Measurements from ENCODE around the gene UNC5A. TPM values are rescaled to one million over a fixed set of nuclear protein-coding genes. Genes with fewer than 3 reads are reported as not detected.

The UNC5A gene
- total and polyA plus RNA-seq, 10 of the 15 experiments (the other 5 are each of a cell fraction or from before 2014, with no cell fraction given), result not detected

DNA sequence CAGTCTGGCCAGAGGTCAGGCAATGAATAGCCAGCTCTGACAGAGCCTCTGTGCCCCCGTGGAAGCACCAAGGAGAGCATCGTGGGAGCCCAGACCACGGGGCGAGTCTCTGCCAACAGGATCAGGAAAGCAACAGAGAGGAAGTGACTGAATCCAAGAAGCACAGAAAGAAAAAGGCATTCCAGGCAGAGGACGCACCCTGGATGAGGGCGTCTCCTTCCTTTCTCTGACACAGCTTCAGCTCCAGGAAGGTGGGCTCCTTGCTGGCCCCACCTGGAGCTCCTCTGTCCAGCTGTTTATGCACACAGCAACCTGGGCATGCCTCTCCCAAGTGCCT, 72.2 kb downstream of the UNC5A start (continued):
- no peak for TF ChIP-seq ESRRA (IDR thresholded peaks at IDR 0.05; ENCODE audit: low read length)

DNA sequence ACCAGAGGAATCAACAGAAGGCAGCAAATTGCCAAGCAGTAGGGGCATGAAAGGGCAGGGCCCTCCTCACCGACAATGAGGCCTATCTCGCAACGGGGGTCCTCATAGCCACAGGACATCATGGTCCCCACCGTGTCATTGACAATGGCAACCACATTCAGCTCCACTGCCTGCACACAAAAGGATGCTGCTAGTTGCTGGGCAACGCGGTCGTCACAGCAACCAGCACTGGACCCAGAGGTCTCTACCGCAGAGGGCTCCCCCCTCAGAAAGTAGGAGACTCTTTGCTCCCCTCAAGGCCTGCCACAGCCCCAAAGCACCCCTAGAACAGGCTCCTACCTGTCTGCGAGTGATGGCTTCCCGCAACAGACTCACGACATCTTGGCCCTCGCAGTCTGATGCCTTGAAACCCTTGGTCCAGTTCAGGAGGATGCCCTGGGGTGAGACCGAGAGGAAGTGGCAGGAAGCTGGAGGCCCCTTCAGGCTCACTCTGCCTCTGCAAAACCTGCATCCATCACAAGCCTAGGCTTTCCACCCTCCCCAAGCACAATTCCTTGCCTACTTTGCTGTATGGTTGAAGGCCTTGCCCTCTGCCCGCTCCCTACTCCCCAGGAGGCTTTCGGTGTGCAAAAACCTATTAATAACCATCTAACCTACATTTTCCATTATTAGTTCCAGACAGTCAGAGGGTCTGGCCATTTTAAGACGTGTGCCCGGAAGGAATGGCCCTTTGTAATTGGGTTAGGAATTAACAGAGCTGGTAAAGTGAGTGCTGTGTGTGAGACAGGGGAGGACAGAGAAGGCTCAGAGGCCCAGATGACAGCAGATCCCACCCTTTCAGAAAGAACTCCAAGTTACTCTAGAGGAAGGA, 73.6 kb downstream of the UNC5A start:
- FAIRE-seq, result no peak
- POLR2A ChIA-PET, result no interaction called here

More for the DNA sequence above, 73.6 kb downstream of the UNC5A start:
- no peaks in the 10 kb centered on the region for H3K9me3 ChIP-seq (replicated peaks; ENCODE audit: control insufficient read depth, insufficient read depth, low read length)
- H3K79me2 ChIP-seq (ENCODE audit: control insufficient read depth, insufficient read depth, low read length), result no peaks in the 10 kb centered on the region
- ChIA-PET RAD21 (ENCODE audit: unreplicated experiment) (interaction anchor here (0.6 kb wide), 1 partner anchor 190 kb away, joined by 3 read pairs; no protein-coding TSS in a partner anchor), CTCF (interaction anchor here (1.2 kb wide), 1 partner anchor 223 kb away, joined by 3 read pairs; no protein-coding TSS in a partner anchor), SMC1A (ENCODE audit: uncharacterized antibody, unreplicated experiment) (no interaction called here)
- intact Hi-C loops (cut with micrococcal nuclease; ENCODE audit: unreplicated experiment), result no loop called here
- in situ Hi-C loops (cut with MboI), result no loop called here
- no peak overlapping the region for H3K27ac ChIP-seq (ENCODE audit: control insufficient read depth, insufficient read depth)
- no peak overlapping the region for H2AFZ ChIP-seq (ENCODE audit: control insufficient read depth, low read depth, low read length)
- no peaks in the 10 kb centered on the region for H3K36me3 ChIP-seq (ENCODE audit: control insufficient read depth in 2 of 2, insufficient read depth in 2 of 2, low read length in 1 of 2)
- no peak overlapping the region for H3K4me3 ChIP-seq
- no peaks in the 10 kb centered on the region for H4K20me1 ChIP-seq (ENCODE audit: control insufficient read depth, insufficient read depth)
- H3K9ac ChIP-seq (ENCODE audit: control insufficient read depth, insufficient read depth, low read length), result no peak overlapping the region
- H3K27me3 ChIP-seq (replicated peaks in 1 of 2; ENCODE audit: control insufficient read depth in 2 of 2, insufficient read depth in 2 of 2, low read length in 1 of 2), result peaks cover 0 to 4% of the 10 kb centered on the region in 2 experiments; a peak in 3 of 4 replicates
- TF ChIP-seq STAT1 (conservative IDR thresholded peaks at IDR 0.05) (no peak), JUNB (IDR thresholded peaks at IDR 0.05) (no peak), ZBTB11 (CRISPR knock-in tag; IDR thresholded peaks at IDR 0.05) (no peak), FOS (IDR thresholded peaks at IDR 0.05; ENCODE audit: borderline replicate concordance, extremely low read depth, insufficient read length) (no peak), WRNIP1 (IDR thresholded peaks at IDR 0.05; ENCODE audit: borderline replicate concordance, low read depth, low read length) (no peak), NR2C2 (IDR thresholded peaks at IDR 0.05; ENCODE audit: borderline replicate concordance, control insufficient read depth, insufficient read length, low read depth) (no peak), MYC (IDR thresholded peaks at IDR 0.05; ENCODE audit: insufficient read depth, insufficient read length, insufficient replicate concordance, low read length, severe bottlenecking) (no peak), DPF2 (IDR thresholded peaks at IDR 0.05) (no peak), RCOR1 (conservative IDR thresholded peaks at IDR 0.05; ENCODE audit: low read depth, low read length) (no peak)
- TF ChIP-seq, protein P1, sequence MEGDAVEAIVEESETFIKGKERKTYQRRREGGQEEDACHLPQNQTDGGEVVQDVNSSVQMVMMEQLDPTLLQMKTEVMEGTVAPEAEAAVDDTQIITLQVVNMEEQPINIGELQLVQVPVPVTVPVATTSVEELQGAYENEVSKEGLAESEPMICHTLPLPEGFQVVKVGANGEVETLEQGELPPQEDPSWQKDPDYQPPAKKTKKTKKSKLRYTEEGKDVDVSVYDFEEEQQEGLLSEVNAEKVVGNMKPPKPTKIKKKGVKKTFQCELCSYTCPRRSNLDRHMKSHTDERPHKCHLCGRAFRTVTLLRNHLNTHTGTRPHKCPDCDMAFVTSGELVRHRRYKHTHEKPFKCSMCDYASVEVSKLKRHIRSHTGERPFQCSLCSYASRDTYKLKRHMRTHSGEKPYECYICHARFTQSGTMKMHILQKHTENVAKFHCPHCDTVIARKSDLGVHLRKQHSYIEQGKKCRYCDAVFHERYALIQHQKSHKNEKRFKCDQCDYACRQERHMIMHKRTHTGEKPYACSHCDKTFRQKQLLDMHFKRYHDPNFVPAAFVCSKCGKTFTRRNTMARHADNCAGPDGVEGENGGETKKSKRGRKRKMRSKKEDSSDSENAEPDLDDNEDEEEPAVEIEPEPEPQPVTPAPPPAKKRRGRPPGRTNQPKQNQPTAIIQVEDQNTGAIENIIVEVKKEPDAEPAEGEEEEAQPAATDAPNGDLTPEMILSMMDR (IDR thresholded peaks at IDR 0.05 in 2 of 3, conservative IDR thresholded peaks at IDR 0.05 in 1 of 3; ENCODE audit: control insufficient read depth in 2 of 3, extremely low read depth in 1 of 3, insufficient read depth in 1 of 3, low read depth in 3 of 3, low read length in 3 of 3), result no peak
- no TSS peak for BruUV-seq (replicated peaks)
- DNase-seq (ENCODE audit: low read depth, low spot score) (no peak), ATAC-seq (no peak)
- H3K4me2 ChIP-seq (ENCODE audit: control insufficient read depth, insufficient read depth), result no peak overlapping the region
- H3K4me1 ChIP-seq (ENCODE audit: control insufficient read depth, insufficient read depth, low read length), result no peaks in the 10 kb centered on the region
- WGBS (ENCODE audit: insufficient coverage, insufficient replicate concordance, low lambda C conversion rate, missing lambda C conversion rate), result 35% methylated on average over 17 of the region's 17 CpGs

Data from GM12878 (cell line).